ENCODE data around the gene VSTM2B. TPM values are rescaled to one million over a fixed set of nuclear protein-coding genes. Genes with fewer than 3 reads are reported as not detected.

Gene VSTM2B
- total RNA-seq, 1 donor from 2014 or later, result not detected

GRCh38 chr19:29482855-29483640, 42.7 kb upstream of the VSTM2B start:
- Histone ChIP-seq H4K20me1 (ENCODE audit: low read depth) (no peaks in the 10 kb centered on the region), H2AFZ (replicated peaks) (no peak overlapping the region), H3K27me3 (no peaks in the 10 kb centered on the region), H3K9ac (no peak overlapping the region), H3F3A (ENCODE audit: low read depth) (no peaks in the 10 kb centered on the region), H3K4me2 (no peak overlapping the region), H3K79me2 (ENCODE audit: low read depth) (no peaks in the 10 kb centered on the region), H3K4me3 (no peak overlapping the region), H3K27ac (no peak overlapping the region), H3K4me1 (no peaks in the 10 kb centered on the region), H3K36me3 (no peaks in the 10 kb centered on the region), H3K9me3 (ENCODE audit: low read depth) (no peaks in the 10 kb centered on the region)
- H3K27ac Mint-ChIP-seq, result no peak overlapping the region
- H3K4me3 Mint-ChIP-seq, result no peak overlapping the region
- H3K4me1 Mint-ChIP-seq, result no peaks in the 10 kb centered on the region
- no peak for DNase-seq (ENCODE audit: low spot score)
- H3K36me3 Mint-ChIP-seq, result no peaks in the 10 kb centered on the region
- peaks cover 7% of the 10 kb centered on the region for H3K27me3 Mint-ChIP-seq (ENCODE audit: insufficient read depth, low read depth)
- TF ChIP-seq, protein P1, sequence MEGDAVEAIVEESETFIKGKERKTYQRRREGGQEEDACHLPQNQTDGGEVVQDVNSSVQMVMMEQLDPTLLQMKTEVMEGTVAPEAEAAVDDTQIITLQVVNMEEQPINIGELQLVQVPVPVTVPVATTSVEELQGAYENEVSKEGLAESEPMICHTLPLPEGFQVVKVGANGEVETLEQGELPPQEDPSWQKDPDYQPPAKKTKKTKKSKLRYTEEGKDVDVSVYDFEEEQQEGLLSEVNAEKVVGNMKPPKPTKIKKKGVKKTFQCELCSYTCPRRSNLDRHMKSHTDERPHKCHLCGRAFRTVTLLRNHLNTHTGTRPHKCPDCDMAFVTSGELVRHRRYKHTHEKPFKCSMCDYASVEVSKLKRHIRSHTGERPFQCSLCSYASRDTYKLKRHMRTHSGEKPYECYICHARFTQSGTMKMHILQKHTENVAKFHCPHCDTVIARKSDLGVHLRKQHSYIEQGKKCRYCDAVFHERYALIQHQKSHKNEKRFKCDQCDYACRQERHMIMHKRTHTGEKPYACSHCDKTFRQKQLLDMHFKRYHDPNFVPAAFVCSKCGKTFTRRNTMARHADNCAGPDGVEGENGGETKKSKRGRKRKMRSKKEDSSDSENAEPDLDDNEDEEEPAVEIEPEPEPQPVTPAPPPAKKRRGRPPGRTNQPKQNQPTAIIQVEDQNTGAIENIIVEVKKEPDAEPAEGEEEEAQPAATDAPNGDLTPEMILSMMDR (IDR thresholded peaks at IDR 0.05), result no peak
- TF ChIP-seq EZH2 (IDR thresholded peaks at IDR 0.05) (no peak), EZH2phosphoT487 (IDR thresholded peaks at IDR 0.05) (no peak)
- peaks cover 15% of the 10 kb centered on the region for H3K9me3 Mint-ChIP-seq

DNA sequence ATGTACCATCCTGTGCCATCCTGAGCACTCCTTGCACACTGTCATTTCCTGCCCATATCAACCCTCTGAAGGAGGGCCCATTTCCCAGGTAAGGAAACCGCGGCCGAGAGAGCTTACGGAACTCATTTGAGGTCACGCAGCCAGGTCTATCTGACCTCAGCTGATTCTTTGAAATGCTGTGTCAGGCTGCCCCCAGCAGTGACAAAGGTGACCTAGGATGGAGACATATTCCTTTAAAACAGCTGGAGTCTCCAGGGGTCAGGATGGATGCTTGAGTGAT, 42.2 kb upstream of the VSTM2B start:
- no peaks in the 10 kb centered on the region for H3K36me3 ChIP-seq
- H3K4me3 ChIP-seq, result no peak overlapping the region
- H3K27ac ChIP-seq, result no peak overlapping the region
- H3K9ac ChIP-seq, result no peak overlapping the region
- peaks cover 7% of the 10 kb centered on the region for H3K27me3 Mint-ChIP-seq (ENCODE audit: insufficient read depth, low read depth)
- no peaks in the 10 kb centered on the region for H3K36me3 Mint-ChIP-seq
- no peaks in the 10 kb centered on the region for H3K27me3 ChIP-seq
- H3K4me2 ChIP-seq, result no peak overlapping the region
- H4K20me1 ChIP-seq (ENCODE audit: low read depth), result no peaks in the 10 kb centered on the region
- H3K9me3 ChIP-seq (ENCODE audit: low read depth), result no peaks in the 10 kb centered on the region
- TF ChIP-seq EZH2phosphoT487 (IDR thresholded peaks at IDR 0.05) (no peak), EZH2 (IDR thresholded peaks at IDR 0.05) (no peak)
- TF ChIP-seq, protein P1 (IDR thresholded peaks at IDR 0.05), result no peak
- H3K27ac Mint-ChIP-seq, result no peak overlapping the region
- no peak overlapping the region for H3K4me3 Mint-ChIP-seq
- H3F3A ChIP-seq (ENCODE audit: low read depth), result no peaks in the 10 kb centered on the region
- no peak overlapping the region for H2AFZ ChIP-seq (replicated peaks)
- no peaks in the 10 kb centered on the region for H3K4me1 Mint-ChIP-seq
- no peak for DNase-seq (ENCODE audit: low spot score)
- H3K79me2 ChIP-seq (ENCODE audit: low read depth), result no peaks in the 10 kb centered on the region
- no peaks in the 10 kb centered on the region for H3K4me1 ChIP-seq
- H3K9me3 Mint-ChIP-seq, result peaks cover 15% of the 10 kb centered on the region

DNA sequence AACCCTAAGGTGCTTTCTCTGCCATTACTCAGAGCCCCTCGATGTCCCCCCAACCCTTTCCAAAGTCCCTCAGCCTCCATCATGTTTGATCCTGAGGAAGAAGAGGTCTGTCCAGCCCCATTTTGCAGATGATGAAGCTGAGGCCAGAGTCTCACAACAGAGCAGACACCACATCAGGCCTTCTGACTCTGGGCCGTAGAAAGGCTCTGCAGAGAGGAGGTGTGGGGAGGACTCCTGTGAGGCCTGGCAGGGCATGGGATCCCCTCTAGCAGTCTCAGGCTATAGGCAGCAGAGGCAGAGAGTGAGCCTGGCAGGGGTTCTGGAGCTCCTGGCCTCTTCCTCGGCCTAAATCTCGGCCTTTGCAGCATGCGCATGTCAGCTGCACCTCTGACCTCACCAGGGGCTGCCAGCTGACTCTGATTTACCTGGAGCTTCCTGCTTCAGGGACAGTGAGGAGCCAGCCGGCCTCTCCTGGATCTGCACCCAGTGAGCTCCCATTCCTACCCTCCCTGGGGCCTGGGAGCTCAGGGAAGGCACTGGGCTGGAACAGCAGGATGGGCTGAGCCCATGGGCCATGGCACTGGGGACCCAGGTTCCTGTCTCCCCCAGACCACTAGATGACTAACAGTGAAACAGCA, 41.7 kb upstream of the VSTM2B start:
- Histone ChIP-seq H3K4me3 (no peak overlapping the region), H3K79me2 (ENCODE audit: low read depth) (no peaks in the 10 kb centered on the region), H3K4me1 (no peaks in the 10 kb centered on the region), H3K36me3 (no peaks in the 10 kb centered on the region), H3F3A (ENCODE audit: low read depth) (no peaks in the 10 kb centered on the region), H3K4me2 (no peak overlapping the region), H3K27me3 (no peaks in the 10 kb centered on the region), H3K9me3 (ENCODE audit: low read depth) (no peaks in the 10 kb centered on the region), H3K27ac (no peak overlapping the region), H4K20me1 (ENCODE audit: low read depth) (no peaks in the 10 kb centered on the region), H2AFZ (replicated peaks) (no peak overlapping the region), H3K9ac (no peak overlapping the region)
- Mint-ChIP-seq H3K27ac (no peak overlapping the region), H3K4me3 (no peak overlapping the region), H3K4me1 (no peaks in the 10 kb centered on the region), H3K27me3 (ENCODE audit: insufficient read depth, low read depth) (peaks cover 7% of the 10 kb centered on the region), H3K36me3 (no peaks in the 10 kb centered on the region), H3K9me3 (peaks cover 15% of the 10 kb centered on the region)
- DNase-seq (ENCODE audit: low spot score), result no peak
- TF ChIP-seq EZH2phosphoT487 (IDR thresholded peaks at IDR 0.05), result no peak
- TF ChIP-seq EZH2 (IDR thresholded peaks at IDR 0.05), result no peak
- TF ChIP-seq, protein P1 (IDR thresholded peaks at IDR 0.05), result no peak
